ENCODE measurements around the gene PLEKHG4.

- TF ChIP-seq CTCF (IDR thresholded peaks at IDR 0.05 in 8 of 11, conservative IDR thresholded peaks at IDR 0.05 in 3 of 11) (peak in 5 of 11 experiments; percentile 11 to 38 (median 22)), POLR2A (IDR thresholded peaks at IDR 0.05) (peak in 2 of 3 donors; percentile 51 to 91)
Observed at GRCh38 chr16:67247192-67248072, 31.9 kb upstream of the PLEKHG4 start, which contains the start of gene FHOD1.
